ENCODE data around the gene NR4A1. TPM values are rescaled to one million over a fixed set of nuclear protein-coding genes. Genes with fewer than 3 reads are reported as not detected.
A peak's percentile ranks its signal among the peaks of the same experiment; 100 is the strongest.

The NR4A1 gene
- polyA plus RNA-seq, 1 experiment: 18.6 TPM

GRCh38 chr12:52027085-52027843 lies 24.0 kb upstream of the NR4A1 start:
- no peak overlapping the region for H3K4me3 ChIP-seq (ENCODE audit: low read depth, low read length)
- no peak for TF ChIP-seq CTCF (IDR thresholded peaks at IDR 0.05; ENCODE audit: insufficient read depth, low read depth, low read length)
- no peaks in the 10 kb centered on the region for H3K36me3 ChIP-seq (ENCODE audit: control insufficient read depth, insufficient read depth, low read length)
- no peak for DNase-seq (ENCODE audit: low read depth)
- CTCF ChIA-PET: interaction anchor here (0.6 to 24.9 kb wide), 13 partner anchors 8 to 207 kb away, joined by 3 to 974 read pairs (median 53); partner anchors contain the start of genes ATG101, NR4A1, SMIM41 and TAMALIN
- no peaks in the 10 kb centered on the region for H3K27me3 ChIP-seq (ENCODE audit: control insufficient read depth, insufficient read depth, low read length)
- POLR2A ChIA-PET: no interaction called here

- no peak overlapping the region for H3K4me3 ChIP-seq (ENCODE audit: low read depth, low read length)
- TF ChIP-seq CTCF (IDR thresholded peaks at IDR 0.05; ENCODE audit: insufficient read depth, low read depth, low read length): no peak
- ChIA-PET CTCF (interaction anchor here (0.7 to 24.9 kb wide), 11 partner anchors 6 to 92 kb away, joined by 3 to 974 read pairs (median 6); partner anchors contain the start of genes ATG101, NR4A1, SMIM41 and TAMALIN), POLR2A (no interaction called here)
- DNase-seq (ENCODE audit: low read depth): no peak
- no peaks in the 10 kb centered on the region for H3K27me3 ChIP-seq (ENCODE audit: control insufficient read depth, insufficient read depth, low read length)
- no peaks in the 10 kb centered on the region for H3K36me3 ChIP-seq (ENCODE audit: control insufficient read depth, insufficient read depth, low read length)
Measured at GRCh38 chr12:52029685-52030084, 21.6 kb upstream of the NR4A1 start.

- ChIA-PET POLR2A (interaction anchor here (1.1 to 1.2 kb wide), 2 partner anchors 19 to 49 kb away, joined by 5 to 20 read pairs; partner anchors contain the start of gene NR4A1), CTCF (interaction anchor here (0.6 to 24.9 kb wide), 12 partner anchors 8 to 95 kb away, joined by 3 to 974 read pairs (median 4); partner anchors contain the start of genes ATG101 and SMIM41)
- Histone ChIP-seq H3K27me3 (ENCODE audit: control insufficient read depth, insufficient read depth, low read length) (no peaks in the 10 kb centered on the region), H3K36me3 (ENCODE audit: control insufficient read depth, insufficient read depth, low read length) (no peaks in the 10 kb centered on the region), H3K4me3 (ENCODE audit: low read depth, low read length) (peak overlapping the region; percentile 25; the same call in 1 of the 2 replicates)
- no peak for DNase-seq (ENCODE audit: low read depth)
- TF ChIP-seq CTCF (IDR thresholded peaks at IDR 0.05; ENCODE audit: insufficient read depth, low read depth, low read length): no peak
Measured at GRCh38 chr12:52032446-52032803, 18.8 kb upstream of the NR4A1 start.

GRCh38 chr12:52032804-52033445 lies 18.3 kb upstream of the NR4A1 start:
- no peak for TF ChIP-seq CTCF (IDR thresholded peaks at IDR 0.05; ENCODE audit: insufficient read depth, low read depth, low read length)
- CTCF ChIA-PET: interaction anchor here (0.7 to 24.9 kb wide), 12 partner anchors 8 to 95 kb away, joined by 3 to 974 read pairs (median 4); partner anchors contain the start of genes ATG101 and SMIM41
- peak overlapping the region; percentile 31 for H3K4me3 ChIP-seq (ENCODE audit: low read depth, low read length)
- POLR2A ChIA-PET: interaction anchor here (0.5 to 1.2 kb wide), 3 partner anchors 13 to 49 kb away, joined by 3 to 20 read pairs (median 5); partner anchors contain the start of gene NR4A1
- no peaks in the 10 kb centered on the region for H3K36me3 ChIP-seq (ENCODE audit: control insufficient read depth, insufficient read depth, low read length)
- peak; percentile 86 for DNase-seq (ENCODE audit: low read depth)
- H3K27me3 ChIP-seq (ENCODE audit: control insufficient read depth, insufficient read depth, low read length): no peaks in the 10 kb centered on the region
